Endothelial cell of umbilical vein (primary cell): ENCODE data around the gene NR2F6.

Experiments
- CTCF ChIP-seq, 2 donors: IDR thresholded peaks; 1 replicate in 1 of 2; 2 replicates in 1 of 2; pipeline ENCODE4 v1.5.1; 2011; ENCODE audit warnings: low read length in 2 of 2, mild to moderate bottlenecking in 2 of 2, moderate library complexity in 2 of 2, control low read depth in 1 of 2, inconsistent platforms in 1 of 2, low read depth in 1 of 2; ENCODE audit not compliant: insufficient read depth in 1 of 2; ENCODE audit errors: extremely low read depth in 1 of 2
- POLR2AphosphoS5 ChIP-seq: IDR thresholded peaks from 2 replicates; pipeline ENCODE4 v1.6.1; 2012; ENCODE audit warnings: low read depth, mild to moderate bottlenecking, control low read depth, low read length, moderate library complexity; ENCODE audit not compliant: insufficient read depth

- TF ChIP-seq CTCF (IDR thresholded peaks at IDR 0.05; ENCODE audit: extremely low read depth in 1 of 2, insufficient read depth in 1 of 2, low read depth in 1 of 2, low read length in 2 of 2) = no peak
- TF ChIP-seq POLR2AphosphoS5 = no peak
These were observed 9.5 kb upstream of the NR2F6 start for GRCh38 chr19:17255150-17255621.
